GM18498 (cell line): ENCODE data around the gene WNT4.

ENCODE experiments used
- ATAC-seq: cut with Tn5 transposase; IDR thresholded peaks from one replicate; pipeline ENCODE4 v1.9.1; 2021; ENCODE audit warnings: mild to moderate bottlenecking, moderate library complexity; ENCODE audit not compliant: unreplicated experiment

Gene WNT4

GRCh38 chr1:22143065-22144033, at the start of gene WNT4:
TSS of gene WNT4 (minus strand) at chr1:22143097. CDS start at chr1:22142922, 175 bp downstream.
- ATAC-seq = peak; percentile 54

- no peak for ATAC-seq
Observed at GRCh38 chr1:22190731-22191130, 47.8 kb upstream of the WNT4 start.

GRCh38 chr1:22190251-22190650, 47.4 kb upstream of the WNT4 start:
- no peak for ATAC-seq

- no peak for ATAC-seq
Observed at GRCh38 chr1:22189619-22190018, 46.7 kb upstream of the WNT4 start.

GRCh38 chr1:22188914-22189313, 46.0 kb upstream of the WNT4 start:
- ATAC-seq = no peak

GRCh38 chr1:22188436-22188835, 45.5 kb upstream of the WNT4 start:
- ATAC-seq = no peak

- no peak for ATAC-seq
Observed at GRCh38 chr1:22186311-22186710, 43.4 kb upstream of the WNT4 start.

GRCh38 chr1:22184892-22185612, 42.2 kb upstream of the WNT4 start:
- ATAC-seq = no peak

GRCh38 chr1:22184454-22184853, 41.6 kb upstream of the WNT4 start:
- no peak for ATAC-seq

- ATAC-seq = no peak
Observed at GRCh38 chr1:22182715-22183114, 39.8 kb upstream of the WNT4 start.

GRCh38 chr1:22179197-22179803, 36.4 kb upstream of the WNT4 start:
- no peak for ATAC-seq

GRCh38 chr1:22177354-22178003, 34.6 kb upstream of the WNT4 start:
- ATAC-seq = no peak

- no peak for ATAC-seq
Observed at GRCh38 chr1:22176258-22176657, 33.4 kb upstream of the WNT4 start.

GRCh38 chr1:22174446-22175220, 31.7 kb upstream of the WNT4 start:
- ATAC-seq = no peak

GRCh38 chr1:22171951-22172715, 29.2 kb upstream of the WNT4 start:
- ATAC-seq = no peak

GRCh38 chr1:22169816-22170215, 26.9 kb upstream of the WNT4 start:
- ATAC-seq = no peak

- ATAC-seq = no peak
Observed at GRCh38 chr1:22168412-22168973, 25.6 kb upstream of the WNT4 start.

GRCh38 chr1:22166439-22166838, 23.5 kb upstream of the WNT4 start:
- no peak for ATAC-seq
